Femur (tissue), 1 donor: ENCODE results near the gene MEF2D.

Experiments
- DNase-seq: peaks from one replicate; pipeline ENCODE4 v3.0.0-alpha.2; 2017

Gene MEF2D

GRCh38 chr1:156439036-156439776 lies 61.4 kb downstream of the MEF2D start:
- DNase-seq: no peak

- DNase-seq: no peak
Observed at GRCh38 chr1:156438278-156438987, 62.1 kb downstream of the MEF2D start.

- DNase-seq: no peak
Observed at GRCh38 chr1:156437037-156437867, 63.3 kb downstream of the MEF2D start.

- DNase-seq: no peak
Observed at GRCh38 chr1:156436141-156437036, 64.2 kb downstream of the MEF2D start.

GRCh38 chr1:156435545-156436140 lies 64.9 kb downstream of the MEF2D start:
- DNase-seq: no peak

GRCh38 chr1:156434989-156435544 lies 65.5 kb downstream of the MEF2D start:
- no peak for DNase-seq

- no peak for DNase-seq
Observed at GRCh38 chr1:156433602-156434001, 67.0 kb downstream of the MEF2D start.

GRCh38 chr1:156433032-156433431 lies 67.5 kb downstream of the MEF2D start:
- no peak for DNase-seq

GRCh38 chr1:156432669-156433018 lies 67.9 kb downstream of the MEF2D start:
- no peak for DNase-seq

- DNase-seq: no peak
Observed at GRCh38 chr1:156431769-156432668, 68.6 kb downstream of the MEF2D start.

- no peak for DNase-seq
Observed at GRCh38 chr1:156431366-156431765, 69.2 kb downstream of the MEF2D start.

- DNase-seq: no peak
Observed at GRCh38 chr1:156430866-156431265, 69.7 kb downstream of the MEF2D start.

GRCh38 chr1:156430303-156430702 lies 70.3 kb downstream of the MEF2D start:
- DNase-seq: no peak

- no peak for DNase-seq
Observed at GRCh38 chr1:156429313-156430060, 71.1 kb downstream of the MEF2D start.

- no peak for DNase-seq
Observed at GRCh38 chr1:156428746-156429288, 71.8 kb downstream of the MEF2D start.

GRCh38 chr1:156427957-156428356 lies 72.6 kb downstream of the MEF2D start:
- DNase-seq: no peak

GRCh38 chr1:156425943-156426342 lies 74.6 kb downstream of the MEF2D start:
- no peak for DNase-seq

- no peak for DNase-seq
Observed at GRCh38 chr1:156424806-156425432, 75.7 kb downstream of the MEF2D start.
